Mesenteric fat pad (tissue), 1 donor: ENCODE data around the gene AOAH. TPM values are rescaled to one million over a fixed set of nuclear protein-coding genes. Genes with fewer than 3 reads are reported as not detected.

Experiments used
- DNase-seq: peaks from one replicate; pipeline ENCODE4 v3.0.0-alpha.2; 2020; ENCODE audit warnings: low spot score
- total RNA-seq: library from RNA; stranded (reverse); fragmentation: NEBNext Ultra II Directional; extraction: Animal tissue kit (Norgen Biotek cat#: 25700); gene quantifications from one replicate; pipeline ENCODE4 v1.2.1, GENCODE V29; 2021
- donor health status: DM: yes; HTN: yes; CAD: no.

AOAH gene
- total RNA-seq, 1 donor from 2014 or later = 9.4 TPM

DNA sequence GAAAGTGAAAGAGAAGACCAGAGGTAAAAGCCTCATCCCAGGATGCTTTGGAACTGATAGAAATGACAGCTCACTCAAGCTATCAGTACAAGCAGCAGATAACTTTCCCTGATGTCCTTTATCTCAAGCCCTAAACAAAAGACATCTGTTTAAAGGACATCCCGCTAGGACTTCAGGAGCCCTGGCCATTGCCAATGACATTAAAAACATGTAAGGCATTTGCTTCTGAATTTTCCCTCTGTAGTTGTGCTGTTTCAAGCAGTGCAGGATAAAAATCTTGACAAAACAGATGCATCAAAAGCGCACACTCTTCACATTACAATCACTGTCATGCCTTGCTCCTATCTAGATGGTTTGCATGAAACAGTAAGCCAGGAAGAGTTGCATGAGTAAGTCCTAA lies 159.8 kb downstream of the AOAH start:
- DNase-seq = no peak

- DNase-seq = no peak
Measured at GRCh38 chr7:36563706-36564327, 160.5 kb downstream of the AOAH start.

DNA sequence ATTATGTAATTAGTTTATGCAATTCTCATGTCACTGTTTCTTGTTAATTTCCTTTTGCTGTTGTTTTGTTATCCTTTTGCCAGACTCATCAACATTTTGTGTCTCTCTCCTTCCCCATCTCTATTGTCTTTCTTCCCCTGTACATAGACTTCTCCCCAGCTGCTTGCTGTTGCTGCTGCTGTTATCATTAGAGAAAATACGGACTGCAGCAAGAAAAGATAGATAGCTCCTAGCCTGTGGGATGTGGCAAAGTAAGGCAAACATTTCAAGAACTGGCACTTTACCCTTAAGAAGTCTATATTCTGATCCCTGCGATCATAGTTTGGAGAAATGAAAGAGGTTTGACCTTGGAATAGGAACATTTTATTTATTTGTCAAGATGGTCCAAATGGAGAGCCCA lies 162.2 kb downstream of the AOAH start:
- DNase-seq = no peak

DNA sequence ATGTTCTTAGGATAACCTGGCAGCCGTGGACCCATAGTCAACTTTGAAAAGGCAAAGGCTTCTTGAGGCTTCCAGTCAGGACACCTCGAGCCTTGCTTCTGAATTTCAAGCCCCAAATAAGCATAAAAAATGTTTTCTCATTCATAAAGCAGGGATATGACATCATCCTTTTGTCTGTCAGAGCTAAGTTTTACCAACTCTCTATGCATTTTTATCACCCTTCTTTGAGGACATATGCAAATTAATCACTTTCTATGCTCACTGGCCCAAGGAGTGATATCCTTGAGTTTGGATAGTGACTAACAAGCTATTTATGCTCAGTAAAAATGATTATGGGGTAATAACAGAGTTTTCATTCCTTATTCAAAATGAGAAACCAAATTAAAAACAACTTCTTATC lies 175.3 kb downstream of the AOAH start:
- DNase-seq = no peak

- no peak for DNase-seq
Measured at GRCh38 chr7:36547416-36547815, 176.9 kb downstream of the AOAH start.

- no peak for DNase-seq
Measured at GRCh38 chr7:36546331-36546730, 178.0 kb downstream of the AOAH start.

GRCh38 chr7:36545291-36545690 lies 179.0 kb downstream of the AOAH start:
- no peak for DNase-seq

- no peak for DNase-seq
Measured at GRCh38 chr7:36538126-36538525, 186.2 kb downstream of the AOAH start.

- DNase-seq = no peak
Measured at GRCh38 chr7:36535866-36536664, 188.2 kb downstream of the AOAH start.

- no peak for DNase-seq
Measured at GRCh38 chr7:36533717-36534116, 190.6 kb downstream of the AOAH start.

DNA sequence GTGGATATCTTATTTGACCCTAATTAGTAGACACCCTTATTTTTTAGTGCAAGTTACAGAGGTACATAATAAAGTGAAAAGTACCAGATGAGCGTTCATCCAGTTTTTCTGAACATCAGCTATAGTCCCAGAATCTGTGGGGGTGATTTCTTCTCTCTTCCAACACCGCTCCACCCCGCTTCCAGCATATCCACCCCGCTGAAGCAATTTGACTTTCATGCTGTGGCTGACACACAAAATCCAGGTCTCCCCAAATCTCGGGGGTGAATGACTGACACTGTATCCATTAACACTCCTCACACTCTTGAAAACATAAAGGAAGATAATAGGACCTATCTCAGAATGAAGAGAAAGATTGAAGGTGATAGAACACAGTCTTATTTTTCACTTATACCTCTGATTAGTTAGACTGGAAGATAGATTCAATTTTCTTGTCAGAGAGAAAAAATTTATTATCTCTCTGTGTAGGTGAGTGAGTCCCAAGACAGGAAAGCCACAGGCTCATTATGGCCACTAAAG lies 191.3 kb downstream of the AOAH start:
- no peak for DNase-seq

- DNase-seq = no peak
Measured at GRCh38 chr7:36531951-36532350, 192.3 kb downstream of the AOAH start.

DNA sequence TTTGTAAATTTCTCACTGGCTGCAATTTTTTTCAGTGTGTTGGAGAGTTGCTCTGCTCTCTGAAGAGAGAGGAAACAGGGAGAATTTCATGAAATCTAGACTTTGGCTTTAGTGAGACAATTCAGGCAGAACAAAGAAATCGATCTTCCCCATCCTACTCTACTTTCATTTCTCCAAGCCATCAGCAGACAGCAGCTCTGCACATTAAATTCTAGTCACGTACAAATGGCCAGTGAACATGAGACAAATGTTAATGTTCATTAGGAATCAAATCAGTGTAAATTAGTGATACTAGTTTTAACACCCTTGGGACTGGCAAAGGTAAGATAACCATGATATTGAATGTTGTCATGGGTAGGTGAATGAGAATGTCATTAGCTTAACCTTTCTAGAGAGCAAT lies 193.8 kb downstream of the AOAH start:
- no peak for DNase-seq

GRCh38 chr7:36527549-36527913 lies 196.8 kb downstream of the AOAH start:
- DNase-seq = no peak

GRCh38 chr7:36526863-36527548 lies 197.3 kb downstream of the AOAH start:
- no peak for DNase-seq

- DNase-seq = no peak
Measured at GRCh38 chr7:36523371-36524101, 200.8 kb downstream of the AOAH start.

DNA sequence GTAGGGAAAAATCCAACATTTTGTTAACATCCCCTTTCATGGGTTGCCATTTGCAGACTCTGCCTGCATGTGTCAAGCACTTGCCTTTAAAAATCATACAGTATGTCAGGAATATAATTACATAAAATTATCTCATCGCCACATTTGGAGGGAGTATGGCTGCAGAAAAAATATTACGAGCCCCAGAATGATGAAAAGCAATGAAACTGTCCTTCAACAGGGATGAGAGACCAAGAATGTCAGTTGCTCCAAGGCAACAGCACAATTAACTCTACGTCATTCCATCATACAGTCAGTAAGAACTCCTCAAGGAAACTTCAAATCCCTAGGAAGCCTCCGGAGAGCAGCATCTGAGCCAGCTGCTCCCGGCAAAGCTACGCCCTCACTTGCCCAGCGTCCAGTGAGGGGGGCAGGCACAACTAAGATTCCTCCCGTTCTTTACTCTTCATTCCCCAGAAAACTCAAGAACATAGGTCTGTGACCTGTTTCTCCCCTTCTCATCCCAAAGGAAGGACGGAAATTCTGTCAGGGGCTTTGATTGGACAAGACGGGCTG lies 201.8 kb downstream of the AOAH start:
- no peak for DNase-seq

- DNase-seq = no peak
Measured at GRCh38 chr7:36521911-36522310, 202.4 kb downstream of the AOAH start.

DNA sequence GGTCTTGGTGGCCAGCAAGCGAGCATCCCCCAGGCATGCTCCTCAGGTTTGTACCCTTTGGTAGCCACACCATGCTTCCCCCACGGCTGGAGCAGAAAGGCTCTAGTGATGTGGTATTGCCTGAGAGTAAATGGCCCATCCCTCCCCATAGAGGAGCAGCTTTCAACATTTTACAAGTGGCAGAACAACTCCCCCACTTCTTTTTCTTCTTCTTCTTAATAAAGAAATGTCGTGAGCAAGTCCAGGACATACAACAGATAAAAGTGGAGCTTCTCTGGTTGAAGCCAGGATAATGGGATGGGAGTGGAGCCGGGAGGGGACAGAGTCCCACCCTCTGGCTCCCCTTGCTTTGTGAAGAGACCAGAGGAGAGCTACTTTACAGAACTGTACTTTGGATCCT lies 203.2 kb downstream of the AOAH start:
- DNase-seq = no peak

DNA sequence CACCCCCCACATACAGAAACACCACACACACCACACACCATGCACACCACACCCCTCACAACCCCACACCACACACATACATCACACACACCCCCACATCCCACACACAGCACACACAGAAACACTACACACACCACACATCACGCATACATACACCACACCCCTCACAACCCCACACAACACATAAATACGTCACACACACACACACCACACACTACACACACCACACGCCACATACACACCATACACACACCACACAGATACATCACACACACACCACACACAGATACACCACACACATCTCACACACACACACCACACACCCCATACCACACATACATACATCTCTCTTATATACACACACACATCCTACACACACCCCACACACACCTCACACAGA lies 208.4 kb downstream of the AOAH start:
- DNase-seq = no peak
